GM12865 (cell line): ENCODE measurements around the gene FNDC11.

ENCODE experiments used
- DNase-seq: peaks from one replicate; pipeline ENCODE4 v3.0.0; 2010; ENCODE audit warnings: low read depth
- H3K4me3 ChIP-seq: 2 replicates; pipeline ENCODE4 v1.5.1; 2011; ENCODE audit warnings: mild to moderate bottlenecking, low read depth, low read length, control low read depth
- TF ChIP-seq, protein P1 (sequence below): IDR thresholded peaks from 2 replicates; pipeline ENCODE4 v1.5.1; 2011; ENCODE audit warnings: low read length, control low read depth, low read depth, inconsistent platforms; ENCODE audit not compliant: insufficient read depth; ENCODE audit errors: missing control alignments

The FNDC11 gene, protein sequence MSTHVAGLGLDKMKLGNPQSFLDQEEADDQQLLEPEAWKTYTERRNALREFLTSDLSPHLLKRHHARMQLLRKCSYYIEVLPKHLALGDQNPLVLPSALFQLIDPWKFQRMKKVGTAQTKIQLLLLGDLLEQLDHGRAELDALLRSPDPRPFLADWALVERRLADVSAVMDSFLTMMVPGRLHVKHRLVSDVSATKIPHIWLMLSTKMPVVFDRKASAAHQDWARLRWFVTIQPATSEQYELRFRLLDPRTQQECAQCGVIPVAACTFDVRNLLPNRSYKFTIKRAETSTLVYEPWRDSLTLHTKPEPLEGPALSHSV

DNA sequence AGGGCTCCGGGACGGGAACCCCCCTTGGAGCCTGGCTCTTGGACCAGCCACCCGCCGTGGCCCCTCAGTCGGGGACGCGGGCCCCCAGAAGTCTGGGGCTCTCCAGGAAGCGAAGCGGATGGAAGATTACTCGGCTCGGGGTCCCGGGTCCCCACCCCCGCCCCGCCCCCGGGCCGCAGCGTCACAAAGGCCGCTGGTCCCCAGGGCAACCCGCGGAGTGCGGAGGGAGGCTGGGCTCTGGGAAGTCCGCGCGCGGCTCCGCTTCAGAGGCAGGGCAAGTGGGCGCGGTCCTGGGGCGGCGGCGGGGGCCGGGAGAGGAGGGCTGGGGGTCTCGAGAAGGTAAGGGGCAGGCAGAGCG is at the start of gene FNDC11:
FNDC11 (plus strand) TSS at position 227 of the 358 bp plus-strand sequence. CDS start 1,505 bp downstream, outside the sequence.
- peak; percentile 45 for DNase-seq
- TF ChIP-seq, protein P1, sequence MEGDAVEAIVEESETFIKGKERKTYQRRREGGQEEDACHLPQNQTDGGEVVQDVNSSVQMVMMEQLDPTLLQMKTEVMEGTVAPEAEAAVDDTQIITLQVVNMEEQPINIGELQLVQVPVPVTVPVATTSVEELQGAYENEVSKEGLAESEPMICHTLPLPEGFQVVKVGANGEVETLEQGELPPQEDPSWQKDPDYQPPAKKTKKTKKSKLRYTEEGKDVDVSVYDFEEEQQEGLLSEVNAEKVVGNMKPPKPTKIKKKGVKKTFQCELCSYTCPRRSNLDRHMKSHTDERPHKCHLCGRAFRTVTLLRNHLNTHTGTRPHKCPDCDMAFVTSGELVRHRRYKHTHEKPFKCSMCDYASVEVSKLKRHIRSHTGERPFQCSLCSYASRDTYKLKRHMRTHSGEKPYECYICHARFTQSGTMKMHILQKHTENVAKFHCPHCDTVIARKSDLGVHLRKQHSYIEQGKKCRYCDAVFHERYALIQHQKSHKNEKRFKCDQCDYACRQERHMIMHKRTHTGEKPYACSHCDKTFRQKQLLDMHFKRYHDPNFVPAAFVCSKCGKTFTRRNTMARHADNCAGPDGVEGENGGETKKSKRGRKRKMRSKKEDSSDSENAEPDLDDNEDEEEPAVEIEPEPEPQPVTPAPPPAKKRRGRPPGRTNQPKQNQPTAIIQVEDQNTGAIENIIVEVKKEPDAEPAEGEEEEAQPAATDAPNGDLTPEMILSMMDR = no peak
- peak within 1 kb of the TSS; percentile 65 for H3K4me3 ChIP-seq

DNA sequence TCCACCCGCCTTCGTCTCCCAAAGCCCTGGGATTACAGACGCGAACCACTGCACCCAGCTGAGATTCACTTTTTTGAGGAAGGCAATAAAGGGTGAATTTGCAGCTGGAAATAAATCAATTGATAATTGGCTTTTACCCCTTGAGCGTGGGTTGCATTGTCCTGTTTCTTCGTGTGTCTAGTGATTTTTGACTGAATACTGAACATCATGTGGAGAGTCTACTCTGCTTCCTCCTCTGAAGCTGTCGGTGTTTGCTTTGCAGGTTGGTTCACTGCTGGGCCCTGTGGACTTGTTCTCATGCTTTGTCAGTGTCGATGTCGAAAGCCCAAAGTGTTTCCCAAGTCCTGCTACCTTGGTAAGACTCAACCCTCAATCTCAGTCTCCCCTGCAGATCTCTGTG is 49.3 kb upstream of the FNDC11 start:
- DNase-seq = no peak
- H3K4me3 ChIP-seq = no peak overlapping the region

DNA sequence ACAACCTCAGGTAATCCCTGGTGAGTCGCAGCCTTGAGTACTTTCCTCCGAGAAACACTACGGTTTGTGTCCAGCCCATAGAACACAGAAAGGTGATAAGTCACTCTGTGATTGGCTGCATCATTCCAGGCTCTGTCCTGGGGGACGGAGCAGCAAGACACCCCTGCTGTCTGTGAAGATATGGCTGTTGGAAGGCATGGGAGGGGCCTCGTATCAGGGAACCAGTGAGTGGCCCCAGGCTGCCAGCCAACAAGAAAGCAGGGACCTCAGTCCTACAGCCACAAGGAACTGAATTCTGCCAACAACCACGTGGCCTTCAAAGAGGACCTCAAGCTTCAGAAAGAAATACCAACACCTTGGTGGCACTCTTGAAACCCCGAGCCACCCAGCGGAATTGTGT is 48.7 kb upstream of the FNDC11 start:
- no peak for DNase-seq
- TF ChIP-seq, protein P1 = no peak
- no peak overlapping the region for H3K4me3 ChIP-seq

More for the DNA sequence above, 49.3 kb upstream of the FNDC11 start:
- TF ChIP-seq, protein P1 = no peak

DNA sequence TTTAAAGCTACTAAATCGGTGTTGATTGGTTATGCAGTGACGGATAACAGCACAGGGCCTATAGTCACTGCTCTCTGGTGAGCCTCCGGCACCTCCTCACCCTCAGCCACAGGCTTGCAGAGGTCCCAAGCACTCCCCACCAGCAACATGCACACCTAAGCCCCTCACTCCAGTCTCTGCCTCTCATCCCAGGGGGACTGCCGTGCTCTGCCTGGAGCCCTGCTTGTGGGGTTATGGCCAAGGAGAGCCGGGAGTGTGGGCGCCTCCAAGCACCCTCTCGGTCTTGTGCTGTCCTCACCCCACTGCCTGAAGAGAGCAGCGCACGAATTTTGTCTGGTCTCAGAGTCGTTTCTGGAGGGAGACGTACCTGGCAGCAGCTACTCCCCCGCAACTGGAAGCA is 48.2 kb upstream of the FNDC11 start:
- DNase-seq = no peak
- H3K4me3 ChIP-seq = no peak overlapping the region
- TF ChIP-seq, protein P1 = no peak

- no peak overlapping the region for H3K4me3 ChIP-seq
- no peak for DNase-seq
- TF ChIP-seq, protein P1 = no peak
These were observed 46.7 kb upstream of the FNDC11 start for GRCh38 chr20:63507083-63507743.

DNA sequence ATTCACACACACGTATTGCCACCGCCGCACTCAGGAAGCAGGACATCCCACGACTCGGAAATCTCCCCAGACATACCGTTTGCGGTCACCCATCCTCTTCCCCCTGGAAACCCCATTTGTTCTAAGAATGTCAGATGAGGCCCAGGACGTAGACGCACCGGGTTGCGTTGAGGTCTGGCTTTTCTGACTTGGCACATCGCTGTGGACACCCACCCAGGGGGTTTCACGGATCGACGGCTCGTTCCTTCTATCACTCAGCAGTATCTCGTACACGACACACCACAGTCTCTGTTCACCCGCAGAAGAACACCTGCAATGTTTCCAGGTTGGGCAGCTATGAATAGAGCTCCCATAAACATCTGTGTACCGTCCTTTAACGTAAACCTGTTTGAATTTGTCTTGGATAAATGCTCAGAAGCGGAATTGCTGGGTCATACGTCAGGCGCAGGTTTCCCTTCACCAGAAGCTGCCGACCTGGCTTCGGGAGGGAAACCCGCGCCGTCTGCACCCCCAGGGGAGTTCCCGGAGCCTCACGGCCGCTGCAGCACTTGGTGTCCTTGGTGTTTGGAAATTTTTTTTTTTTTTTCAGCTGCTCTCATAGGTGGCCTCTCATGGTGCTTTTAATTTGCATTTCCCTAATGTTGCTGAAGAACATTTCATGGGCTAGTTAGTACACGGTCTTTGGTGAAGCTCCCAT is 45.7 kb upstream of the FNDC11 start:
- no peak for DNase-seq
- TF ChIP-seq, protein P1 = no peak
- H3K4me3 ChIP-seq = no peak overlapping the region
